Measurements from ENCODE around the gene HMSD. TPM values are rescaled to one million over a fixed set of nuclear protein-coding genes. Genes with fewer than 3 reads are reported as not detected.

The HMSD gene
- total and polyA plus RNA-seq, 2 of the 13 experiments (the other 11 are each of a cell fraction or from before 2014, with no cell fraction given): not detected

DNA sequence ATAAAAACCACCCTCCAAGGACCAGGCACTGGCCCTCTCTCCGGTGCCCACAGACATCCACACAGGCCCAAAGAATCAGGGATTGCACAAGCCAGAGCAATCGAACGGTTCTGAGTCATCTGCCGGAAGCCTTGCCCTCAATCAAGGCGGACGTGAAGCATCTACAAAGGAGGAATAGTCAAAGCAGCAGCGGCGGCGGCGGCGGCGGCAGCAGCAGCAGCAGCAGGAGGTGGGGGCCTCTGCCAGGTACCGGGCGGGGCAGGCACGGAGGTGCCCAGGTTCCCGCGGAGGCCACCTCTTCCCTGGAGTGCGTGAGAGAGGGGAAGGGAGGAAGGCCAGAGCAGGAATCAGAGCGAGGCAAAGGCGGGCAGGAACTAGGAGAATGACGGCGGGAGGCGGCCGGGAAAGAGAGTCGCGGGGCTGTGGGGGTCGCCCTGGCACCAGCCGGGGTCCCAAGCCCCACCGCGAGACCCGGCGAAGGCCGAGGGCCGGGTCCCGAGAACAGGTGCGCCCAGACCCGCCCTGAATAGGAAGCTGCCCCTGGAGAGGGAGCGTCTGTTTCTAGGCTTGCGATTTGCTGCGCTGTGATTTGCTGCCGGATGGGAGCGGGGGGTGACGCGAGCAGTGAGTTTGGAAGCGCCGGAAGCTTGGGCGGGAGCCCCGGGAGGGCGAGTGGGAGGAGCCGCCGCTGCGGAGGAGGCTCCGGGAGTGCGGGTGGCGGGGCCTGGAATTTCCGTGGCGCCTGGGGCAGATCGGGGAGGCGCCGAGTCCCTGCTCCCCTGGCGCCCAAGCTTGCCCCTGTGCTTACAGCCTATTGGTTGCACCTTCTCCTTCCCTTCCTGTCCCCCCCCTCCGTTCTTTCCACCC is 21.1 kb downstream of the HMSD start, which contains the start of gene SERPINB8 (continued):
- TF ChIP-seq ELF4 (CRISPR knock-in tag; IDR thresholded peaks at IDR 0.05; ENCODE audit: borderline replicate concordance) (no peak; the same call in 1 of the 2 replicates), POLR2AphosphoS5 (IDR thresholded peaks at IDR 0.05; ENCODE audit: low read depth, low read length) (peak; percentile 46), IRF9 (CRISPR knock-in tag; IDR thresholded peaks at IDR 0.05; ENCODE audit: borderline replicate concordance) (peak; percentile 74; the same call in 1 of the 2 replicates), TEAD2 (CRISPR knock-in tag; IDR thresholded peaks at IDR 0.05) (no peak), TCF7L2 (IDR thresholded peaks at IDR 0.05; ENCODE audit: low read depth, low read length) (no peak), ZNF770 (CRISPR knock-in tag; IDR thresholded peaks at IDR 0.05) (no peak), HOMEZ (CRISPR knock-in tag; IDR thresholded peaks at IDR 0.05; ENCODE audit: low read depth) (no peak), POLR2G (IDR thresholded peaks at IDR 0.05; ENCODE audit: low read depth, low read length) (peak; percentile 79), ZFP36L1 (CRISPR knock-in tag; IDR thresholded peaks at IDR 0.05) (0 out of 2 replicates have a peak, but pooled peaks have one; percentile 49), FOXP4 (CRISPR knock-in tag; IDR thresholded peaks at IDR 0.05) (0 out of 2 replicates have a peak, but pooled peaks have one; percentile 17), GFI1 (CRISPR knock-in tag; IDR thresholded peaks at IDR 0.05; ENCODE audit: borderline replicate concordance) (peak; percentile 72; the same call in 1 of the 2 replicates), ZBTB14 (CRISPR knock-in tag; IDR thresholded peaks at IDR 0.05) (no peak), ZNF574 (CRISPR knock-in tag; IDR thresholded peaks at IDR 0.05) (peak; percentile 70), ZFP90 (CRISPR knock-in tag; IDR thresholded peaks at IDR 0.05; ENCODE audit: borderline replicate concordance) (peak; percentile 54; the same call in 1 of the 2 replicates)
- TF ChIP-seq, protein P1, sequence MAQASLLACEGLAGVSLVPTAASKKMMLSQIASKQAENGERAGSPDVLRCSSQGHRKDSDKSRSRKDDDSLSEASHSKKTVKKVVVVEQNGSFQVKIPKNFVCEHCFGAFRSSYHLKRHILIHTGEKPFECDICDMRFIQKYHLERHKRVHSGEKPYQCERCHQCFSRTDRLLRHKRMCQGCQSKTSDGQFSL (CRISPR knock-in tag; IDR thresholded peaks at IDR 0.05): peak; percentile 56; the same call in 1 of the 2 replicates
